HG02970 (cell line): Measurements from ENCODE around the gene FLYWCH1.
"Not testable (repeated sequence)": the region's sequence is repeated elsewhere in the genome, so short reads cannot be mapped to it uniquely, and the experiment has no call there.

Source experiments
- ATAC-seq: cut with Tn5 transposase; IDR thresholded peaks from one replicate; pipeline ENCODE4 v1.9.1; 2021; ENCODE audit warnings: mild to moderate bottlenecking, moderate library complexity, moderate number of reproducible peaks; ENCODE audit not compliant: unreplicated experiment, low FRiP score

The FLYWCH1 gene

DNA sequence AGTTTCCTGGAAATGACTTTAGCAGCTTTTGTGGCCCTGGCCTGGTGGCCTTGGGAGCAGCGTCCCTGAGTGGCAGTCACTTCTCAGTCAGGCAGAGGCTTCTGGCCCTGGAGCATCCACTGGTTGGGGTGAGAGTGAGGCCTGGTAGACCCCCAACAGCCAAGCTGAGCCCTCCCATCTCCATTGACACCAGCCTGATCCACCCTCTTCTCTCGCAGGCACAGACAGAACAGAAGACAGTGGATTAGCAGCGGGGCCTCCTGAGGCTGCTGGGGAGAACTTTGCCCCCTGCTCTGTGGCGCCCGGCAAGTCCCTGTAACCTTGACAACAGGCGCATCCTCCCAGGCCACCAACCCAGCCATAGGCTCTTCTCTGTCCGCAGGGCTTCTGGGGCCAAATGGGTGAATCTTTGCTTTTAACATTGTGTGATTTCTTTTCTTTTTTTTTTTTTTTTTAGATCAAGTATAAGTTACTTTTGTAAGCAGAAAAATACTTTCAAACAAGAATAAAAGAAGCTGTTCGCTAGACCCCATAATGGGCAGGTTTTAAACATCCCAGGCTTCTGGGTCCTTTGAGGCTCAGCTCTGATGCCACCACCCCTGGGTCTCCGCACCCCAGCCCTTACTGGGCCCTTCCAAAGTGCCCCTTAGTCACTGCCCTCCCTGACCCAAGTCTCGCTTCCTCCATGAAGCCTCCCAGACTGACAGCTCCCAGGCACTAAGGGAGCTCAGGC lies 12.7 kb upstream of the FLYWCH1 start:
- ATAC-seq = no peak

DNA sequence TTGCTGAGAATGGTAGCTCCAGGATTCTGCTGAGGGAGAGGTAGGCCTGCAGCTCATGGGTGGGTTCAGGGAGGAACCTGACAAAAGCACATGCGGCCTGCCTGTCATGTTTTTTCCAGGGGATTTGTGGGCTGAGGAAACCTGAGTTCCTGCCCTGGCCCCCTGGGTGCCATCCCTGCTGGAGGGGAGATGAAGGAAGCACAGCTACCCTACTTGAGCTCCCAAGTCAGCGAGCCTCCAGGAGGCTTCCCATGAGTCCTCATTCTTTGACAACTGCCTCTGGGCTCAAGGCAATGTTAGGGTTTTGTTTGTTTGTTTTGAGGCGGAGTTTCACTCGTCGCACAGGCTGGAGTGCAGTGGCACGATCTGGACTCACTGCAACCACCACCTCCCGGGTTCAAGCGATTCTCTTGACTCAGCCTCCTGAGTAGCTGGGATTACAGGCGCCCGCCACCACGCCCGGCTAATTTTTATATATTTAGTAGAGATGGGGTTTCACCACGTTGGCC lies 12.1 kb upstream of the FLYWCH1 start:
- ATAC-seq = no peak

DNA sequence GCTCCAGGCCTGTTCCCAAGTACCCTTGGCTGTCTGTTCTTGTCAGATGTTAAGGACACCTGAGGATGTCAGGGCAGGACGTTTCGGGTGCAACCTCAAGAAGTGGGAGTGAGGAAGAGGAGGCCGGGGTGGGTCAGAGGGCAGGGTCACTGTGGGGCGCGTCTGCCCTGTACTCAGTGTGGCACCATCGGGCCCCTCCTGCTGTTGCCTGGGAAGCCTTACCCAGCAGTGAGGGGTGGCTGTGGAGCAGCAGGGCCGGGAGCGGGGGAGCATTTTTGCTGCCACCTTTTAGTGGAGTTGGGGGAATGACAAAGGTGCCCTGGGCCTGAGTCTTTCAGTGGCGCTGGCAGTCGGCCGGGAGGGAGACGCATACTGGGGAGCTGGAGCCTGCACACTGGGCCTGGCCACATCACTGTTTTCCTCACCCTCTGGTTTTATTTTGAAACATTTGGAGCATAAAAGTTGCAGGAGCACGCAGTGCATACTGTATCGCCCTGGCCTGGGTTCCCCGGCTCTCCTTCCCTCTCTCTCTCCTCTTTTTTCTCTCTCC lies 11.1 kb upstream of the FLYWCH1 start:
- ATAC-seq = no peak

DNA sequence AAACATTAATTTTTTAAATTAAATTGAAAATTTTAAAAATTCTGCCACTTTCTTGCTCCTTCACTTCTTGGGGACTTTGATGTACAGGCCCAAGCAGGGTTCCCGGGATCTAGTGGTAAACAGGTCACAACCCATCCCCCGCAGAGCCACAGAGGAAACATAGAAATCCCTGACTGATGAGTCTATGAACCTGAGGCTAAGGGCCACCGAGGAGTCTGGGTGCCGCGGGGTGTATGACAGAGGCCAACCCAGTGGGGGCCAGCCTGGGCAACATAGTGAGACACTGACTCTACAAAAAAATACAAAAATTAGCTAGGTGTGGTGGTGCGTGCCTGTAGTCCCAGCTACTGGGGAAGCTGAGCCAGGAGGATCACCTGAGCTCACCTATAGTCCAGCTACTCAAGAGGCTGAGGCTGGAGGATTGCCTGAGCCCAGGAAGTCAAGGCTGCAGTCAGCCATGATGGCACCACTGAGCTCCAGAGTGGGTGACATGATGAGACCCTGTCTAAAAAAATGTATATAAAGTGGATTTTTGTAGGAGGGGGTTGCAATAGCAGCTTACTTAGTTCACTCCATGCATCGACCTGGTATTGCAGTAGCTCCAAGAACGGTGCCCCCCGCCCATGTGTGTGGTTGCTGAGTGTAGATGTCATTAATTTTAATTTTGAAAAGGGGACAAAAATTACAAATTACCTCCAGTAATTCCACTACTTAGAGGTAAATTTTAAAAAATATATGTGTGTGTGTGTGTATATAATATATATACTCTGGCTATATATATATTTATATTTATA lies 9.2 kb upstream of the FLYWCH1 start:
- no peak for ATAC-seq

DNA sequence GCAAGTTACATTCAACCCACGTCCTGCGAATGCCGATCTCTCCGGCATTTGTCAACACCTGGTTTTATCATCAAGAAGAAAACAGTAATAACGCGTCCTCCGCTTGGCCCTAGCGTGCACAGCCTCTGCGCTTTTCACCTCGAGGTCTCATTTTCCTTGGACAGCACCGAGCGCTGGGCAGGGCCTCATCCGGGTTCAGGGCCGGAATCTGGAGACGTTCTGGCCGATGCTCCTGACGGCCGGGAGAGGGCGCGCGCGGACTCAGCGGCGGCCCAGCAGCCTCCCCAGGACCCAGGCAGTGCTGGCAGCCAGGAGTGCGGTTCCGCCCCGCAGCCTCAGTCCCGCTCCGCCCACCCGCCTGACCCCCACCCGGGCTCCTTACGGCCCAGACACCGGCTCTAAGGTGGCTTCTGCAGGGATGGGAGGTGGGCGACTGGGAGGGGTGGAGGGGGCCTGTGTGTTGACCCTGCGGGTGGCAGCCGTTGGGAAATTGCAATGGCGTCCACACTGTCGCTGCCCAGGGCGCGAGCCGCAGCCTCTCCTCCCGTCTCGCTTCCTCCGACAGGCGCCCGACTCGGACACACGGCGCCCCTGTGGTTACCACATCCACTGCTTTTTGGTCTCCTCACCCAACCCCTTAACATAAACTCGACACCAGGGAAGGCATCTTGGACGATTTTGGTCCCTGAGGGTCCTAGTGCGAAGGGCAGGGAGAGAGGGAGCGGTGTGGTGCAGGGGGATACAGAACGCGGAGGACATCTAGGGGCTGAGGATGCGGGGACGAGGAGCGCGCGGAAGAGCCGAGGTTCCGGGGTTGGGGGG lies 7.4 kb upstream of the FLYWCH1 start:
- peak; percentile 40 for ATAC-seq

DNA sequence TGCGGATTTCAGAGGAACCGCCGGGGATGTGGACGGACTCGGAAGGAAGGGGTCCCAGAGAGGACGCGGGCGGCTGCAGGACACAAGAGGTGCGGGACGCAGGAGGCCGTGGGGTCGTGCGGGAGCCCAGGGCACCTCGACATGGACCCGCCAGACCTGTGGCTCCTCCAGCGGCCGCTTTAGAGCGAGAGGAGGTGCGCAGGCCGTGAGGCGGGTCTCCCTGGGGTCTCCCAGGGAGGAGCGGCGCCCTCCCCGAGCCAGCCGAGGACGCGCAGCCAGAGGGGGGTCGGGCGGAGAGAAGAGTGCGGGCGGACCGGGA lies 6.8 kb upstream of the FLYWCH1 start:
- no peak for ATAC-seq

DNA sequence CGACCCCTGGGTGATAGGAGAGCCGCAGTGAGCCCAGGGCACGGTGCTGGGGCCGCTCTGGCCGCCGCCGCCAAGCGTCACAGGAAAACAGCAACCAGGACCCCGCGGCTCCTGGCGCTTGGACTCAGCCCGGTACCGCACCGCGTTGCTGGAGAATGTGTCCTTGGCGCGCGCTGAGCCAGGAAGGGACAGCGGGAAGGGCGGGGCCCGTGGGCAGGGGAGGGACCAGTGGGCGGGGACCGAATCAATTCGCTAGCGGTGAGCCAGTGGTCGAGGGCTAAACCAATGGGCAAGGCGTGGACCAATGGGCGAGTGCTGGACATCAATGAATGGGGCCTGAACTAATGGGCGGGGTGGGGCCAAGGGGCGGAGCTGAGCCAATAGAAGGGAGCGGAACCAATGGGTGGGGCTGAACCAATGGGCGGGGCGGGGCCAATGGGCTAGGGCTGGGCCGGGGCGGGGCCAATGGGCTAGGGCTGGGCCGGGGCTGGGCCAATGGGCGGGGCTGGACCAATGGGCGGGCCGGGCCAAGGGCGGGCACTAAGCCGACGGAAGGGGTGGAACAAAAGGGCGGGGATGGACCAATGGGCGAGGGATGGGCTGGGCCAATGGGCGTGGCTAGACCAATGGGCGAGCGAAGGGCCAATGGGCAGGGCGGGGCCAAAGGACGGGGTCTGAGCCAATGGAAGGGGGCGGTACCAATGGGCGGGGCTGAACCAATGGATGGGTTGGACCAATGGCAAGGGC lies 6.3 kb upstream of the FLYWCH1 start:
- peak; percentile 73 for ATAC-seq

DNA sequence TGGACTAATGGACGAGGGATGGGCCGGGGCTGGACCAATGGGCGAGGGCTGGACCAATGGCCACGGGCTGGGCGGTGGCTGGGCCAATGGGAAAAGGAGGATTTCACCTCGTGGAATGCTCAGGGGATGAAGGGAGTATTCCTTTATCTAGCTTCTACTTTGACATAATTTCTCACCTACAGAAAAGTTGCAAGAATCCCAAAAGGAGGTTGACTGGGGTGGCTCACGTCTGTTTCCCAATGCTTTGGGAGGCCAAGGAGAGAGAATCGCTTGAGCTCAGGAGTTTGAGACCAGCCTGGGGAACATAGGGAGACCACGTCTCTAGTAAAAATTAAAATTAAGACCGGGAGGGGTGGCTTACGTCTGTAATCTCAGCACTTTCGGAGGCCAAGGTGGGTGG lies 5.7 kb upstream of the FLYWCH1 start:
- no peak for ATAC-seq

DNA sequence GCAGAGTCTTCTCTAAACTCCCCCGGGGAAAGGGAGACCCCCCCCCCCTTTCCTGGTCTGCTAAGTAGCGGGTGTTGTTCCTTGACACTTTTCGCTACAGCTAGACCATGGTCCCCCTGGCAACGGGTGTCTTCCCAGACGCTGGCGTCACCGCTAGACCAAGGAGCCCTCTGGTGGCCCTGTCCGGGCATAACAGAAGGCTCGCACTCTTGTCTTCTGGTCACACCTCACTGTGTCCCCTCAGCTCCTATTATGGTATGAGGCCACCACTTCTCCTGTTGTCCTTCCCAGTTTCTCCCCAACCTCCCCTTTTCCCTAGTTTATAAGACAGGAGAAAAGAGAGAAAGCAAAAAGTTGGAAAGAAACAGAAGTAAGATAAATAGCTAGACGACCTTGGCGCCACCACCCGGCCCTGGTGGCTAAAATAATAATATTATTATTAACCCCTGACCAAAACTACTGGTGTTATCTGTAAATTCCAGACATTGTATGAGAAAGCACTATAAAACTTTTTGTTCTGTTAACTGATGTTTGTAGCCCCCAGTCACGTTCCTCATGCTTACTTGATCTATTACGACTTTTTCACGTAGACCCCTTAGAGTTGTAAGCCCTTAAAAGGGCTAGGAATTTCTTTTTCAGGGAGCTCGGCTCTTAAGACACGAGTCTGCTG lies 4.5 kb upstream of the FLYWCH1 start:
- not testable (repeated sequence) for ATAC-seq

DNA sequence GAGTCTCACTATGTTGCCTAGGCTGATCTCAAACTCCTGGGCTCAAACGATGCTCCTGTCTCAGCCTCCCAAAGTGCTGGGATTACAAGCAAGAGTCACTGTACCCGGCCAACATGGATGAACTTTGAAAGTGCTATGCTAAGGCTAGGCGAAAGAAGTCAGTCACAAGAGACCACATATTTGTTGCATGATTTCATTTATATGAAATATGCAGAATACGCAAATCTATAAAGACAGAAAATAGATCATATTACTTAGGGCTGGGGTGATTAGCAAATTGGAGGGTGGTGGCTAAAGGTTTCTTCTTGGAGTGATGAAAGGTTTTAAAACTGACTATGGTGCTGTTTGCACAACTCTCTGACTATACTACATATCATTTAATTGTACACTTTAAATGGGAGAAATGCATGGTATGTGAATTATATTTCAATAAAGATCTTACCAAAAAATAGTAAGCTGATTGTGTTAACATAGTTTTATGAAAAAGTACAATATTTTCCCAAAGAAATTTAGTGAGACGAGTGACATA lies 1.2 kb upstream of the FLYWCH1 start:
- no peak for ATAC-seq

DNA sequence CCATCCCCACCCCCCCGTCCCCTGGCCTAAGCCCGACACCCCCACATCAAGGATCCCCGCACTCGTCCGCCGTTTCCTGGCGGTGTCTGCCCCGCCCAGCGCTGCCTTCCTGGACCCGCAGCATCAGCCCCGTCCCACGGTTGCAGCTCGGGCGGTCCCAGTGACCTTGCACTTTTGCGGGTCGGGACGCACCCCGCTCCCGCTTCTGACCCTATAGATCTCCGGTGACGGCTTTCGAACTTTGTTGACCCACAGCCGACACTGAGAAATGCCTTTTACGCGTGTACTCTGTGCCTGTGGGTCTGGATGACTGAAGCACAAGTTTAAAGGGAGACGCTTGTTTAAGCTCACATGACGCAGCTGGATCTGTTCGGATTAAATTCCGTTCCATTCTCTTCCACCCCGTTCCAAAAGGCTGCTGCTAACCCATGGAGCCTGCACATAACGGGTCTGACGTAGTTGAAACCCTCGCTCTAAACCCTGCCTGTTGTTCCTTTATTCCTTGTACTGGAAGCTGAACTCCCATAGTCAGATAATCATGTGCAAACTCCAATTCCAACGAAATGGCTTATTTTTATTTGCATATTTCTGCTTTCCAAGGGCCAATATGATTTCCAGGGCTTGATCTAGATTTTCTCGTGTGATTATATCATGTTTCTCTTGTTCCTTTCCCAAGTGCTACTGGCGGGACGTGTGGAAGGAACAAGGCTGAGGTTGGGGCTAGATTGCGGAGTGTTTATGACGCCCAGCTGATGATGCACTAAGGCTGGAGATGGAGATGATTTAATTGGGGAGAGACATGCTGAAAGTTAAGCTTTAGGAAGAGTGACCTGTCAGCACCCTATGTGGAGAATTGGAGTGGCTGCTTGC lies 834 bp downstream of the FLYWCH1 start:
- ATAC-seq = peak; percentile 6

DNA sequence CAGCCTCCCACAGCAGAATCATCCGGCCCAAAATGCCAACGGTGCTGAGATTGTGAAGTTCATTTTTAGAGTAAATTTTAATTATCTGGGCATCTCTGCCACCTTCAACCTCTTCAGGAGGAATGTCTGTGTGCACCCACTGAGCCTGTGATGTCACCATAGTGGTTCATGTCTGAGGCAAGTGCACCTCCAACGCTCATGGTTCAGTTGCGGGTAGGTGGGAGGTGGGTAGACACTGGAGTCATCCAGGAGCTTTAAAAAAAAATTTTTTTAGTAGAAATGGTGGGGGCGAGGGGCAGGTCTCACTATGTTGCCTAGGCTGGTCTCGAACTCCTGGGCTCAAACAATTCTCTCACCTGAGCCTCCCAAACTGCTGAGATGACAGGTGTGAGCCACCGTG lies 1.9 kb downstream of the FLYWCH1 start:
- ATAC-seq = no peak

DNA sequence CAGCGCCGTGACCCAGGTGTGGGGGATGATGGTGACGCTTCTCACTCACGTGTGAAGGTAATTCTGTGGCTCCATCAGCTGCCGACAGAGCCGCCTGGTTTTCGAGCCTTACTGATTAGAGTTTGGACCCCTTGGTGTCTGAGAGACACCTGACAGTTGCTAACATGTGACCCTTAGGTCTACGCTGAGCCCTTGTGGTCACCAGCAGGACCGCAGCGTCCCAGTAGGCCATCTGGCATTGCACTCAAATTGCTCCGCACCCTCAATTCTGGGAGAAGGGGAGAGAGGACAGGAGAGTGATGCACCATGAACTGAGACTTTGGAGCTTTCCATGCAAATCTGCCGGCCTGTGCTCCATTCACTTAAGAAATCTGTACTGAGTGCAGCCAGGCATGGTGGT lies 2.5 kb downstream of the FLYWCH1 start:
- ATAC-seq = no peak

DNA sequence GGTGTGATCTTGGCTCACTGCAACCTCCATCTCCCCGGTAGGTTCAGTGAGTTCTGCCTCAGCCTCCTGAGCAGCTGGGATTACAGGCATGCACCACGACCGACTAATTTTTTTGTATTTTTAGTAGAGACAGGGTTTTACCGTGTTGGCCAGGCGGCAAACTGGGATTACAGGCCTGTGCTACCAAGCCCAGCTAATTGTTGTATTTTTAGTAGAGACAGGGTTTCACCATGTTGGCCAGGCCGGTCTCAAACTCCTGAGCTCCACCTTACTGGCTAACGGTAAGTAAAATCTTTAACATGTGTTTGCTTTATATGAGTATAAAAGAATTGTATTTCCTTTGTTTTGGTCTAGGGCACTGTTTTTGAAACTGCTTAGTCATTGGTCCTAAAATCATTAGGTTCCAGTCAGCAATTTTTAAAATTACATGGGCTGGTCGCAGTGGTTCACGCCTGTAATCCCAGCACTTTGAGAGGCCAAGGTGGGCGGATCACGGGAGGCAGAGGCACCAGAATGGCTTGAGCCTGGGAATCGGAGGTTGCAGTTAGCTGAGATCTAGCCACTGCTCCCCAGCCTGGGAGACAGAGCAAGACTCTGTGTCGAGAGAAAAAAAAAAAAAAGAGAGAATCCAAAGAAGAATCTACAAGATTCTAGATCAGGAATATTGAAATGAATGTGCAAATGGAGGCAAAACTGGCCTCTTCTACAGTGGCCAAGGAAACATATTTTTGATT lies 3.6 kb downstream of the FLYWCH1 start:
- no peak for ATAC-seq

DNA sequence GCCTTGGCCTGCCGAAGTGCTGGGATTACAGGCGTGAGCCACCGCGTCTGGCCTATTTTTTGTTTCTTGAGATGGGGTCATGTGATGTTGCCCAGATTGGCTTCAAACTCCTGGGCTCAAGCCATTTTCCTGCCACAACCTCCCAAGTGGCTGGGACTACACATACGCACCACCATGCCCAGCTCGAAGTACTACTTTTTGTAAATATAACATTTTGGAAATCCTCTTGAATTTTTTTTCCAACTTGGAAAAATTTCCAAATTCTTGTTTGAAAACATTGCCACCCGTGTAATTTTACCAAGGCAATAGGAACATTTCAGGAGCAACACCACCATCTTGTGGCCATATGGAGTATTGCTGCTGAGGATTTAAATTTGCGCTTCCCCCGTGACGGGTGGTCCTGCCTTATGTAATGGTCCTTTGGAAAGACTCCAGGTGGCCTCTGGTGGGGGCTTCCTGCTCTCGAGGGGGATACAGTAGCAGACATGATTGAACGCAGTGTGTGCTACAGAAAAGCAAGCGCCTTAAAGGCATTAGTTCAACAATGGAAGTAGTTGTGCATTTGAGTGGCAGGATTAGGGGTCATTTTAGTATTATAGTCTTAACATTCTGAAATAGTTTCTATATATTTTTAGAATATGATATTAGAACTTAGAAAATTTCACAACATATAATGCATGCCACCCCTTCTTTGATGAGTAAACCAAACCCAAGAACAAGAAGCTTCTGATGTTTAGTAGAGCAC lies 8.0 kb downstream of the FLYWCH1 start:
- ATAC-seq = no peak

DNA sequence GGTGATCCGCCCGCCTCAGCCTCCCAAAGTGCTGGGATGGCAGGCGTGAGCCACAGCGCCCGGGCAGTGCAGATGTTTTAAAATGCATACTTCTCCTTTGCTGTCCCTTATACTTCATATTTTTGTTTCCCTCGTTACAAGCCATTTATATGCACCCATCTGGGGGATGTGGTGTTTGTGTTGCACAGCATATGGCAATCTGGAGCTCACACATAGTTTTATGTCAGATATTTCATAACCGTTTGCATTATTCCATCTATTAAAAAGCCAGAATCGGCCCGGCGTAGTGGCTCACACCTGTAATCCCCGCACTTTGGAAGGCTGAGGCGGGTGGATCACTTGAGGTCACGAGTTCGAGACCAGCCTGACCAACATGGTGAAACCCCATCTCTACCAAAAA lies 11.8 kb downstream of the FLYWCH1 start:
- no peak for ATAC-seq
